ENCODE measurements around the gene TGFBR3.

The TGFBR3 gene

DNA sequence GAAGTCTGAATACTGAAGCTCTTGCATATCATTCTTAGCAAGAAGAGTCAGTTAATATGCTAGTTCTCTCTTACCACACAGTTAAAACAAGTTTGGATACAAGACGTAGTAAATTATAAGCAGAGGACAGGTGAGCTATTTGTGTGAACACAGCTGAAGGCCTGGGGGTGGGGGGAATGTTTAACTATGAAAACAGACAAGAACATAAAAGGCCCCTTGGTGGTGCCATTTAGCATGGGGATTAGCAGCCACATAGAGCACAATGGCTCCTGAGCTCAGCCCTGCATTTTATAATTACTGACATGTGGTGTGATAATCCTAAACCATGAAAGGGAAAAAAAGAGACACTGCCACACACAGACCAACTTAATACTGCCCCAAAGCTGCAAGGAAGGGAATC, 94.8 kb downstream of the TGFBR3 start:
- DNase-seq (ENCODE audit: low read depth) = no peak
- no peak overlapping the region for H3K4me3 ChIP-seq (ENCODE audit: low read length)
- TF ChIP-seq CTCF (IDR thresholded peaks at IDR 0.05; ENCODE audit: insufficient read depth, low read depth, low read length, missing control alignments) = no peak

GRCh38 chr1:91790392-91790791, 95.6 kb downstream of the TGFBR3 start:
- no peak for DNase-seq (ENCODE audit: low read depth)
- TF ChIP-seq CTCF (IDR thresholded peaks at IDR 0.05; ENCODE audit: insufficient read depth, low read depth, low read length, missing control alignments) = no peak
- no peak overlapping the region for H3K4me3 ChIP-seq (ENCODE audit: low read length)

DNA sequence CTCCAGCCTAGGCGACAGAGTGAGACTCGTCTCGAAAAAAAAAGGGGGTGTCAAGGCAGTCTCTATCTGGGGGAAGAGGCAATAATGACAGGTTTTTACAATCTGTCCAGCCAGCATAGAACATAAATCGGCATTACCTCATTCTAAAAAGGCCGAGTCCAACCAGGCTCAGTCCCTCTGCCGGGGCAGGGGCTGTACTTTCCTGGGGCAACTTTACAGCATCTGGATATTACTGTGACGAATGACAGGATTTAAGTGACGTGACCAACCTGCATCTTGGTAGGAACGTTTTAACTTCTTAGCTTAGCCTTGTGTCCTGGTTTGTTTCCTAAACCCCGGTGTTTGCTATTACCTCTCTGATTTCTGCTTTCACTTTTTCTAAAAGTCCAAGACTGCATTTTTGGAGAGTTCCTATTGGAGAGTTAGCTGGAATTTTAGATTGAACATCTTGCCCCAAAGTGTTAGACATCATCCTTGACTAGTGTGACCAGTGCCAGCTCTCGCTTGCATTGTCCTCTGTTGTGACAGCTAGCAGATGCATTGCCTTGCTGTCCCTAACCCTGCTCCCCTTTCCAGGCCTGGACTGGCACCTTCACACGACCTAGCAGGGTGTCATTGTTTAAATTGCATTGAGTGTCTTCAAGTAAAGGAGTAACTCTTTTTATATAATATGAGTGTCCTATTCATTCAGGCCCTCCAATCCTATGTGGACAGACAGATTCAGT, 96.5 kb downstream of the TGFBR3 start:
- DNase-seq (ENCODE audit: low read depth) = no peak
- no peak overlapping the region for H3K4me3 ChIP-seq (ENCODE audit: low read length)
- no peak for TF ChIP-seq CTCF (IDR thresholded peaks at IDR 0.05; ENCODE audit: insufficient read depth, low read depth, low read length, missing control alignments)

GRCh38 chr1:91787919-91788318, 98.0 kb downstream of the TGFBR3 start:
- no peak overlapping the region for H3K4me3 ChIP-seq (ENCODE audit: low read length)
- DNase-seq (ENCODE audit: low read depth) = no peak
- TF ChIP-seq CTCF (IDR thresholded peaks at IDR 0.05; ENCODE audit: insufficient read depth, low read depth, low read length, missing control alignments) = no peak

GRCh38 chr1:91784616-91785015, 101.3 kb downstream of the TGFBR3 start:
- no peak for DNase-seq (ENCODE audit: low read depth)
- no peak for TF ChIP-seq CTCF (IDR thresholded peaks at IDR 0.05; ENCODE audit: insufficient read depth, low read depth, low read length, missing control alignments)
- H3K4me3 ChIP-seq (ENCODE audit: low read length) = no peak overlapping the region

DNA sequence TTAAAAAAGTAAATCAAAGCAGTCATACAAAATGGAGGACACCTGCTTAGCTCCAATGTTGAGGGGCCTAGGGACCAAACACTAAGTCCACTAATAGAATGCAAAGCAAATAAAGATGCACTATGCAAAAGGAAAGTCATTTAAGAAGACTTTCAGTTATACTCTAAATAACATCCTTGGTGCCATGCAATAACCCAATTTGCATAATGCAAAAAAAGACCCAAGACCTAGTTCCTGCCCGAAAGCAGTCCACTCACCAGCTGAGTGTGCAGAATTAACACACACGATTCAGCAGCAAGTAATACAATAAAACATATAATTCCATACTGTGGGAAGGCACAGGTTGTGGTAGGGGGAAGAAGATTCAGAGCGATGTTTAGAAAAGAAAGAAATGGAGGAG, 101.8 kb downstream of the TGFBR3 start:
- no peak for TF ChIP-seq CTCF (IDR thresholded peaks at IDR 0.05; ENCODE audit: insufficient read depth, low read depth, low read length, missing control alignments)
- no peak overlapping the region for H3K4me3 ChIP-seq (ENCODE audit: low read length)
- DNase-seq (ENCODE audit: low read depth) = no peak
